GM21515 (cell line): Measurements from ENCODE around the gene FARP2.
"Not testable (repeated sequence)": the region's sequence is repeated elsewhere in the genome, so short reads cannot be mapped to it uniquely, and the experiment has no call there.

Experiments
- ATAC-seq: cut with Tn5 transposase; IDR thresholded peaks from one replicate; pipeline ENCODE4 v1.9.1; 2021; ENCODE audit not compliant: unreplicated experiment

Gene FARP2

GRCh38 chr2:241451840-241452506, 95.9 kb downstream of the FARP2 start:
- ATAC-seq: no peak

DNA sequence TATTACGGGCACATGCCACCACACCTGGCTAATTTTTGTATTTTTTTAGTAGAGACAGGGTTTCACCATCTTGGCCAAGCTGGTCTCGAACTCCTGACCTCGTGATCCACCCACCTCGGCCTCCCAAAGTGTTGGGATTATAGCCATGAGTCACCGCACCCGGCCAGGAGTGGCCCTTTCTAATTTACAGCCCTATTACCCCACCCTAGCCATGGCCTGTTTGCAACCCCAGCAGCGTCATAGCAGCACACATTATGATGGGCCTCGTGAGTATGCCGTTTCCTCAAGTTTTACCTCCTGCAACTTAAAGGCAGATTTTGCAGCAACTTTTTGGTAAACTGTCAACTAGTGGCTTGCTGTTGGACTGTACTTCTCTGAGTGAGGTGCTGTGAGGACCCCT, 97.8 kb downstream of the FARP2 start:
- ATAC-seq: not testable (repeated sequence)

- ATAC-seq: no peak
Measured at GRCh38 chr2:241454837-241455485, 98.9 kb downstream of the FARP2 start.

GRCh38 chr2:241456546-241456945, 100.5 kb downstream of the FARP2 start:
- ATAC-seq: no peak

DNA sequence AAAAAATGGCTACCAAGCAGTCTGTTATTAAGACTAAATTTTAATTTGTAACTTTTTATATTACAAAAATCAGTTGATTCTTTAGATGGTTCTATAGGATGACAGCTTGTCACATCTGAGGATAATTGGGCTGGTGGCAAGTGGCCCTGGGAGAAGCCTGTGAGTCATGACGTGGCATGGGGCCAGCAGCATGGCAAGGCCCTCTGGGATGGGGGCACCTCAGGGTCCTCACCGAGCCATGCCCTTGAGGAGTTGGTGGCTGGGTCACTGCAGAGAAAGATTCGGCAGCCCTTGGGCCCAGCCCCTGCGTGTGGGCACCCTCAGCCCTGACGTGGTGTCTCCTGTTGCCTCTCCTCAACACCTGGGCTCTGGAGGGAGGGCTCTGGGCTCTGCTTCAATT, 102.6 kb downstream of the FARP2 start:
- no peak for ATAC-seq

GRCh38 chr2:241459520-241459919, 103.4 kb downstream of the FARP2 start:
- ATAC-seq: no peak

DNA sequence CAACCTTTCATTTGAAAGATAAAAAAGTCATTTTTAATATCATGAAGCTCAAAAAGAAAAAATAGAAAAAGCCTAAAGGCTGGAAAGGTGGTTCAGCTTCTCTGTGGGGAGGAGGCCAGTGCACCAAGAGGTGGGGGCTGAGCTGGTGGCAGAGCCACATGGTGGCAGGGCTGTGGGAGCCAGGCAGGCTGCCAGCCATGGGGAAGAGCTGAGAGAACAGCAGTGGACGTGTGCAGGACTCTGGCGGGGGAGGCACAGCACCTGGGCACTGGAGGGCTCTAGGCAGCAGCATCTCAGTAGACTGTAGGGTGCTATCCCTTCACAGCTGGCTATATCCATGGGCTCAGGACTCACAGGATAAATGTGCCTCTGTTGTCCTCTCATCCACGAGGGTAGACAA, 104.5 kb downstream of the FARP2 start:
- no peak for ATAC-seq

DNA sequence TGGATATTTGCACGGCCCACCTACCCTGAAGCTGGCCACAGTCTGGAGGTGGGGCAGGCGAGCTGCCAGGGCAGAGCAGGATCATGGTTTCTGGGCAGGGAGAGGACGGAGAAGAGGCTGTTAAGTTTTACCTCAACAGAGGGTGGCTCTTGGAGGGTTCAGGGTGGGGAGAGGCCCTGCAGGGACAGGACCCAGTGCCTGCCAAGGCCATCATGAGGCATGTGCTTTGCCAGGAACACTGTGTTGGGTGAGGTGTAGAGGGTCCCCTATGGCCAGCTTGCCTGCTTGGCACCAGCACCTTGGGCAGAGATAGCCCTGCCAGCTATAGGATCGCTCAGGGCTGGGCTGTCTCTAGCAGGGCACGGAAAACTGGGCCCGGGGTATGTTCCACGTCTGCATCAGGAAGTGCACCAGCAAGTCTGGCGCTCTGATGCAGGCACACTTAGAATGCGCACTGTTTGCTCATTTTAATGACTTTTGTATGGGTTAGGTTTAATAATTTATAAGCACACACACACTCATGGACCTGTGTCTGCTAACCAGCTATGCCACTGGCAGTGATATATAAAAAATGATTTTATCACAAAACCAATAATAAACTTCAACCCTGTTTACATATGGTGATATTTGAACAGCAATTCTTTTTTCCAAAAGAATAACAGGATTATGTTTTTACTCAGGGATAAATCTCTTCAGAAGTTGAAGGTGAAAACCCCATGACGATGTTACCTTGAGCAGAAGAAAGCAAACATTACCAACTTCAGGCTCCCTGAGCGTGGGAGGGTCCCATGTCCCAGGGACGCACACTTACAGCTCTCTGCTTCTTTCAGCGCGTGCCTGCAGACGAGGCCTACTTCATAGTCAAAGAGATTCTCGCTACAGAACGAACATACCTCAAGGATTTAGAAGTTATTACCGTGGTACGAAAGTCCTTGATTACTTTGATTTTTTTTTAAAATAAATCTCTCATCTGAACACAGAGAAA, 105.9 kb downstream of the FARP2 start:
- no peak for ATAC-seq

GRCh38 chr2:241463276-241464135, 107.4 kb downstream of the FARP2 start:
- no peak for ATAC-seq

DNA sequence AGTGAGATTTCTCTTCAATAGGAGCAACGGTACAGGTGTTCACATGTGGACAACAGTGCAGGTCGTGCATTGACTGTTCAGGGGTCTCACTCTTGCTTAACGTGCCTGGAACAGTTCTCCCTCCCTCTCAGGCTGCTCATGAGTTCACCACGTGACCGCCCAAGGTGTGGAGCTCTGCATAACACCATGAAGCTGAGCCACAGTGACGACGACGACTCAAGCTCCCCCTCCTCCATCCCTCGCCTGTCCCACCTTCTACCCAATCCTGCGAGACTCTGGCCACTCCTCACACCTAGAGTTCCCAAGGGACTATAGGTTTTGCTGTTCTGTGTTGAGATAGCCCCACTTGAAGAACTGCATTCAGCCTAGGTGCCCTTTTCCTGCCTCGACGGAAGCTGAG, 109.5 kb downstream of the FARP2 start:
- no peak for ATAC-seq

- no peak for ATAC-seq
Measured at GRCh38 chr2:241466230-241466629, 110.1 kb downstream of the FARP2 start.

DNA sequence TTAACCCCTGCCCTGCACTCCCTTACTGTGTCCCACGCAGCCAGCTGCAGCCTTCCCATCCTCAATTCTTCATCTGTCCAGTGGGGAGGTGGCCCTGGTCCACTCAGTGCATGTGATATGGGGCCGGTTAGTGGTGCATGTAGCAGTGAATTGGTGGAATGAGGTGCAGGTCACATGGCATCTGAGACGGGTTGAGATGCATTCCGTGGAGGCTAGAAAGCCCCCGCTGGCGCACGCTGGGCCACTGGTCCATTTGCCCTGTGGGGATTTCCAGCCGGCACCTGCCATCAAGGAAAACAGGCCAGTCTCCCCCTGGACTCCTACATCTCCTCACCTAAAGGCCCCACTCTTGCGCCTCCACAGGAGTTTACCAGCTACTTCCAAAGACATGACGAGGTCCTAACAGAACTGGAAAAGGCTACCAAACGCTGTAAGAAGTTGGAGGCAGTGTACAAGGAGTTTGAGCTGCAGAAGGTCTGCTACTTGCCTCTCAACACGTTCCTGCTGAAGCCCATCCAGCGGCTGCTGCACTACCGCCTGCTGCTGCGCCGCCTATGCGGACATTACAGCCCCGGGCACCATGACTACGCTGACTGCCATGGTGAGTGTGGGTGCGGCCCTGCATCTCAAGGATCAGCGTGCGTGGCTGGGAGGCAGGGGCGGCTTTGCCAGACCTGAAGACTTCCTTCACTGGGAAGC, 111.8 kb downstream of the FARP2 start:
- no peak for ATAC-seq

DNA sequence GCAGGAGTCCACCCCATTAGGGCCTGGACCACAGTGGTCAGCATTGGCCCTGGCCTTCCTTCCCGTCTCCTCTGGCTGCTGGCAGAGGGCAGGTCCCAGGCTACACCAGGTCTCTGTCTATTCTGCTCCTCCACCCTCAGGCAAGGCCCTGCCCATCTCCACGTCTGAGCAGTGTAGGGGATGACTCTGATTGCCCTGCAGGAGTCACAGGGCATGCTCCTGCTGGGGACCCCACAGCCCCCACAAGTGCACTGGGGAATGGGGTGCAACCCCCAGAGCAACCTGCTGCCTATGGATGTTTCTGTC, 112.3 kb downstream of the FARP2 start:
- no peak for ATAC-seq

GRCh38 chr2:241469746-241470145, 113.7 kb downstream of the FARP2 start:
- no peak for ATAC-seq

DNA sequence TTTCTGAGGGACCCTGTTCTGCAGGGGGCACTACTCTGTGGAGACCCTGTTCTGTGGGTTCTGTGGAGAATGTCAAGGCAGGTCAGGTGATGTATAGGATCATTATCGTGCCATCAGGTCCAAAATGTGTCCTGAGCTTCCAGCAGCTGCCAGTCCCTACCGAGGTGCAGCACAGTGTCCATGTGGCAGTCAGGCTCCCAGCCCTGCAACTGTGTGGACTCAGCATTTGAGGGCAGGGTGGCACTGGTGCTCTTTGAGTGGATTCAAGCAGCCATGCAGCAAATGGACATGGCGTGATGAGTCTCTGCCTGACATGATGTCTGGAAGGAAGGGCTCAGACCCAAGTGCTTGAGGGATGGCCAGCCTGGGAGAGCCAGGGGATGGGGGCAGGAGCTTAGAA, 117.3 kb downstream of the FARP2 start:
- no peak for ATAC-seq

GRCh38 chr2:241475267-241475666, 119.2 kb downstream of the FARP2 start:
- no peak for ATAC-seq

- ATAC-seq: no peak
Measured at GRCh38 chr2:241478166-241478565, 122.1 kb downstream of the FARP2 start.

DNA sequence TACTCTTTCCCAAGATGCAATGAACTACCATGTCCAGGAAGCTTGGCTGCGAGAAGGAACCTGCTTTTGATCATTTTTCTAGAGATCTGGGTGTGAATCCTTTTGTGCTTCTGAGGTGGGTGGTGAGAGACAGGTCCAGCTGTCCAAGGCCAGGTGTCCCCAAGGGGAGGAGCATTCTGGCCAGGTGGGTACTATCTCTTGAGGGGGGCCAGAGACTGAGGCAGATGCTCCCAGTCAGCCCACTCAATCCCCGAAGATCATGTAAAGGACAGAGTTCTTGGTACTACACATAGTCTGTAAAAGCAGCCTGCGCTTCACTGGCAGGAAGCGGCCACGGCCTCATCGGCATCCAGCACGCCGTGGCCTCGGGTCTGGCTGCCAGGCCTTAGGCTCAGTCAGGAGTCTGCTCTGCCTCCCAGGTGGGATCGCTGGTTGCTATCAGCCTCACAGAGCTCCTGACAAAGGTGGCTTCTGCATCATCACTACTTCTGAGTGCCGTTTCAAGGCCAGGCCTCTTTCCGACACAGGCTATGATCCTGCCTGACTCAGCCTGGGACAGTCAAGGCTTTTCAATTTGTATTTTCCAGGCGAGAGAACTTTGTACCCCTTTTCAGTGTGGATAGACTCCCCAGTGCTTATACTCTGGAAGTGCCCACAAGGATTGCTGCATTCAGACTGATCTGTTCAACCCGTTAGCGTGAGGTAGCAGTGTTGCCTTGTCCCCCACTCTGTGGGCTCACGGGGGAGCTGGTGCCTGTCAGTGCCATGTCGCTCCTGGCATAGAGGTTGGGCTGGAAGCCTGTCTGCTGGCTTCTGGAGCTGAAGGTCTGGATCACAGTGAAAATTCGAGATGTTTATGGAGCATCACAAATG, 123.2 kb downstream of the FARP2 start:
- no peak for ATAC-seq

DNA sequence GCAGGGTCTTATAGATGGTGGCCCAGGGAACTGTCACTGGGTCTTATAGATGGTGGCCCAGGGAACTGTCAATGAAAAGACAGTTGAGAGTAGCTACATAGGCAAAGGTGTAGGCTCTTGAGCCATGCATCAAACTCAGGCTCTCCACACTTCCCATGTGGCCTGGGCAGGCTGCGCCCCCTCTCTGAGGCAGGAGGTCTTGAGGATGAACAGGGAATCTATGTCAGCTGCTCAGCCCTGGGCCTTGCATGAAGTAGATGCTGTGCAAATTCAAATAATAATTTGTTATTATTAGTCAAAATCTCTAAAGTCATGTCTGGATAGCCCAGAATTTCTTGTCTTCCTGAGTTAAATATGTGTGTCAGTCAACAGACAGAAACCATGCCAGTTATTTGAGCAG, 125.6 kb downstream of the FARP2 start:
- no peak for ATAC-seq
